A673 (cell line): ENCODE data around the gene ZFP90.

ENCODE experiments used
- CTCF ChIP-seq: fragments of 300-800, 200-600 bp; sonication (generic); conservative IDR thresholded peaks from 2 replicates; pipeline ENCODE4 v1.5.1; 2017; ENCODE audit warnings: low read depth, mild to moderate bottlenecking, antibody characterized with exemption, low read length, moderate library complexity, mixed read lengths
- EZH2 ChIP-seq: fragments of 200-600 bp; sonication (generic); IDR thresholded peaks from 2 replicates; pipeline ENCODE4 v1.6.1; 2017; ENCODE audit warnings: borderline replicate concordance, low read depth, mild to moderate bottlenecking, mixed read lengths, antibody characterized with exemption, low read length; ENCODE audit not compliant: poor library complexity, severe bottlenecking

DNA sequence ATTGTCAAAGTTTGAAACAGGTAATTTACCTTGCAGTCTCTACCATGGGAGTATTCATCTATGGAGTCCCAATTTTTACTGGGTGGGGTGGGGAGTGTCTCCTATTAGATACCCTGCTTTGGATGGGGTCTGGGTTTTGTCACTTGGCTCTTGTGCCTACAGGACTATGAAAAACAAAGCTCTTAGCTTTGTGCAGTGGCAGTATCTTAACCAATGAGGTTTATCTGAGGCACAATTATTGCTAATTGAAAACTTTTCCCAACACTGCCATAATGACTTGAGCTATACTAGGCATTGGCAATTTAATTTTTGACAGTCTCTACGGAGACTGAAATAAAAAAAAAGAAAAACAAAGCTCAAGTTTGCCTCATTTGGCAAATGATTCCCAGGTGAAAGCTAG, 3.8 kb upstream of the ZFP90 start:
- TF ChIP-seq CTCF (no peak), EZH2 (no peak)
